Measurements from ENCODE around the gene LSM4. TPM values are rescaled to one million over a fixed set of nuclear protein-coding genes. Genes with fewer than 3 reads are reported as not detected.

Gene LSM4
- total and polyA plus RNA-seq, 2 of the 13 experiments (the other 11 are each of a cell fraction or from before 2014, with no cell fraction given): 65.8 to 166 TPM

DNA sequence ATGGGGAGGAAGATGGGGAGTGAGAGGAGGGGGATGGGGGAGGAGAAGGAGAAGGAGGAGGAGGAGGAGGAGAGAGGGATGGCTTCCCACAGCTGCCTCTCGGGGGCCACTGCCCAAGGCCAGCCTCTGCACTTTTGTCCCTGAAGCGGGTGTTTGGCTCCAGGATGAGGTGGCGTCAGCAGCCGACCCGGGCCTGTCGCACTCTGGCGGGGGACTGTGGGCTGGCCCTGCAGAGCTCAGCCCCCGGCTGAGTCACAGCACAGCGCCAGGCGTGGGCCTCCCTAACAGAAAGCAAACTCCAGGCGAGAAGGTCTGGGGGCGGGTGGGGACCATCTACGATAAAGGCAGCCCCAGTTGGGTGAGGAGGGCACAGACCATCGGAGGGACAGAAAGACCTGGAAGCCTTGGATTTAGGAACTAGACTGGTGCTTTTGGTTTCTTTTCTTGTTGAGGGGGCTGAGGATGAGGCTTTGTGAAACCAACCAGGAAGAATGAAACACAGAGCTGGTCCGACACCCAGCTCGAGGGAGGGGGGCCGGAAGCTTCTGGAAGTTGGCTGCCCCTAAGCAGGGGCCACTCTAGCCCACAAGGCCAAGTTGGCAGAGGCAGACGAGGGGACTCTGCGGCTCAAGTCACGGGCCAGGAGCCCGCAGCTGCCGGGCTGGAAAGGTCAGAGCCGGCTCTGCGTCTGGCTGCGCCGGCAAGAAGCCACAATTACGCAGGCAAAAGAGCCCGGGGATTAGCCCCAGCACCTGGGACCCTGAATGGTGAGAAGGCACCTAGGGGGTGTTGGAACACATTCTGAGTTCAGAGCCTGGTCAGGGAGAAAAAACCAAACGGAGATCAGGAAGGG lies 18.2 kb downstream of the LSM4 start (continued):
- TF ChIP-seq ZNF382 (CRISPR knock-in tag; IDR thresholded peaks at IDR 0.05; ENCODE audit: borderline replicate concordance) (no peak), SNAI1 (CRISPR knock-in tag; IDR thresholded peaks at IDR 0.05; ENCODE audit: borderline replicate concordance) (no peak), ZKSCAN5 (CRISPR knock-in tag; IDR thresholded peaks at IDR 0.05) (0 out of 2 replicates have a peak, but pooled peaks have one; percentile 61), MBNL3 (CRISPR knock-in tag; conservative IDR thresholded peaks at IDR 0.05) (no peak), ZNF225 (CRISPR knock-in tag; IDR thresholded peaks at IDR 0.05) (no peak), KAT8 (CRISPR knock-in tag; IDR thresholded peaks at IDR 0.05) (peak; percentile 83), SP140L (CRISPR knock-in tag; IDR thresholded peaks at IDR 0.05; ENCODE audit: borderline replicate concordance) (no peak), ZNF572 (CRISPR knock-in tag; IDR thresholded peaks at IDR 0.05) (no peak), ZFY (CRISPR knock-in tag; IDR thresholded peaks at IDR 0.05) (peak; percentile 83), THAP8 (CRISPR knock-in tag; IDR thresholded peaks at IDR 0.05; ENCODE audit: borderline replicate concordance) (no peak), DR1 (CRISPR knock-in tag; IDR thresholded peaks at IDR 0.05) (no peak), HOXD1 (CRISPR knock-in tag; IDR thresholded peaks at IDR 0.05) (no peak), ELF4 (CRISPR knock-in tag; IDR thresholded peaks at IDR 0.05; ENCODE audit: borderline replicate concordance) (peak; percentile 70; the same call in 1 of the 2 replicates), ZNF709 (CRISPR knock-in tag; IDR thresholded peaks at IDR 0.05) (peak; percentile 51; the same call in 1 of the 2 replicates), POLR2AphosphoS5 (IDR thresholded peaks at IDR 0.05; ENCODE audit: low read depth, low read length) (peak; percentile 67), ZNF768 (CRISPR knock-in tag; IDR thresholded peaks at IDR 0.05) (no peak), NCOR1 (IDR thresholded peaks at IDR 0.05; ENCODE audit: borderline replicate concordance, low read length) (no peak), GATAD2A (CRISPR knock-in tag; IDR thresholded peaks at IDR 0.05) (peak; percentile 71), EP300 (IDR thresholded peaks at IDR 0.05; ENCODE audit: low read depth in 2 of 2, low read length in 2 of 2) (peak in 1 of 2 experiments; percentile 35; a peak in 1 of 4 replicates), EP300 (CRISPR knock-in tag; IDR thresholded peaks at IDR 0.05; ENCODE audit: borderline replicate concordance) (no peak), MATR3 (CRISPR knock-in tag; IDR thresholded peaks at IDR 0.05) (no peak), ZKSCAN1 (IDR thresholded peaks at IDR 0.05; ENCODE audit: low read length) (no peak), ZNF761 (CRISPR knock-in tag; conservative IDR thresholded peaks at IDR 0.05) (peak; percentile 84)
- TF ChIP-seq, protein P1, sequence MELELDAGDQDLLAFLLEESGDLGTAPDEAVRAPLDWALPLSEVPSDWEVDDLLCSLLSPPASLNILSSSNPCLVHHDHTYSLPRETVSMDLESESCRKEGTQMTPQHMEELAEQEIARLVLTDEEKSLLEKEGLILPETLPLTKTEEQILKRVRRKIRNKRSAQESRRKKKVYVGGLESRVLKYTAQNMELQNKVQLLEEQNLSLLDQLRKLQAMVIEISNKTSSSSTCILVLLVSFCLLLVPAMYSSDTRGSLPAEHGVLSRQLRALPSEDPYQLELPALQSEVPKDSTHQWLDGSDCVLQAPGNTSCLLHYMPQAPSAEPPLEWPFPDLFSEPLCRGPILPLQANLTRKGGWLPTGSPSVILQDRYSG (CRISPR knock-in tag; IDR thresholded peaks at IDR 0.05): no peak
- TF ChIP-seq, protein P2, sequence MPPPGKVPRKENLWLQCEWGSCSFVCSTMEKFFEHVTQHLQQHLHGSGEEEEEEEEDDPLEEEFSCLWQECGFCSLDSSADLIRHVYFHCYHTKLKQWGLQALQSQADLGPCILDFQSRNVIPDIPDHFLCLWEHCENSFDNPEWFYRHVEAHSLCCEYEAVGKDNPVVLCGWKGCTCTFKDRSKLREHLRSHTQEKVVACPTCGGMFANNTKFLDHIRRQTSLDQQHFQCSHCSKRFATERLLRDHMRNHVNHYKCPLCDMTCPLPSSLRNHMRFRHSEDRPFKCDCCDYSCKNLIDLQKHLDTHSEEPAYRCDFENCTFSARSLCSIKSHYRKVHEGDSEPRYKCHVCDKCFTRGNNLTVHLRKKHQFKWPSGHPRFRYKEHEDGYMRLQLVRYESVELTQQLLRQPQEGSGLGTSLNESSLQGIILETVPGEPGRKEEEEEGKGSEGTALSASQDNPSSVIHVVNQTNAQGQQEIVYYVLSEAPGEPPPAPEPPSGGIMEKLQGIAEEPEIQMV (CRISPR knock-in tag; IDR thresholded peaks at IDR 0.05; ENCODE audit: low read depth): 0 out of 2 replicates have a peak, but pooled peaks have one; percentile 53
- TF ChIP-seq, protein P3, sequence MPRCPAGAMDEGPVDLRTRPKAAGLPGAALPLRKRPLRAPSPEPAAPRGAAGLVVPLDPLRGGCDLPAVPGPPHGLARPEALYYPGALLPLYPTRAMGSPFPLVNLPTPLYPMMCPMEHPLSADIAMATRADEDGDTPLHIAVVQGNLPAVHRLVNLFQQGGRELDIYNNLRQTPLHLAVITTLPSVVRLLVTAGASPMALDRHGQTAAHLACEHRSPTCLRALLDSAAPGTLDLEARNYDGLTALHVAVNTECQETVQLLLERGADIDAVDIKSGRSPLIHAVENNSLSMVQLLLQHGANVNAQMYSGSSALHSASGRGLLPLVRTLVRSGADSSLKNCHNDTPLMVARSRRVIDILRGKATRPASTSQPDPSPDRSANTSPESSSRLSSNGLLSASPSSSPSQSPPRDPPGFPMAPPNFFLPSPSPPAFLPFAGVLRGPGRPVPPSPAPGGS (CRISPR knock-in tag; IDR thresholded peaks at IDR 0.05): peak; percentile 20; the same call in 1 of the 2 replicates
